Activated CD8-positive, alpha-beta memory T cell treated with anti-CD3 and anti-CD28 coated beads for 24 hours (primary cell): ENCODE data around the gene SOX8.
A peak's percentile ranks its signal among the peaks of the same experiment; 100 is the strongest.
"Not testable (repeated sequence)": the region's sequence is repeated elsewhere in the genome, so short reads cannot be mapped to it uniquely, and the experiment has no call there.

ENCODE experiments used
- DNase-seq: peaks from one replicate; pipeline ENCODE4 v3.0.0-alpha.2; 2020

The SOX8 gene

GRCh38 chr16:955766-956165, 25.8 kb upstream of the SOX8 start:
- DNase-seq: not testable (repeated sequence)

DNA sequence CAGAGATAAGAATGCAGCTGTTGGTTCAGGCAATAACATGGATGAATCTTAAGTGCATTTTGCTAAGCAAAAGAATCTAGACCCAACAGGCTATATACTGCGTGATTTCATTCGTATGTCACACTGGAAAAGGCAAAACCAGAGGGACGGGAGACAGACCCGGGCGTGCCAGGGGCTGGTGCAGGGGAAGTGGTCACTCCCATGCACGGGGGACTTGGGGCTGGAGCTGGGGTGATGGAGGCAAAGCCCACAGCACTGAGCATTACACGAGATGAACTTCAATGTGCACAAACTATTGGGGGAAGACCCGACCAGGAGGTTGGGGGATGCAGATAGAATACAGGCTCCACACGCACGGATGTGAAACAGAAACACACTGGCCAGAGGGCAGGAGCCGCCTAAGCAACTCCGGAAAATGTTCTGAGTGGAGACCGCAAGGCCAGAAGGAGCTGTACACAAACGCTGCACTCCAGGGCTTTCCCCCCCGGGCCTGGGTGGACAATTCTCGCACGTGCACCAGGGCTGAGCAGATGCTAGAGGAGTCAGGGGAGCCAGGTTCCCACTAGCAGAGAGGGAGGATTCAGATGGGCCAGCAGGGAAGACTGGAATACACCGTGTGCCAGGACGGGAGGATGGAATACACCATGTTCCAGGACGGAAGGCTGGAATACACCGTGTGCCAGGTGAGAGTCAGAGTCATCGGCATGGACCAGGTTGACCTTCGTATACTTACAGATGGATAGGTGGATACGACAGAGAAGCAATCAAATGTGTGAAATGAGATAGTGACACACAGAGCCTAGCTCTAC, 22.1 kb upstream of the SOX8 start:
- no peak for DNase-seq

GRCh38 chr16:962366-962765, 19.2 kb upstream of the SOX8 start:
- no peak for DNase-seq

DNA sequence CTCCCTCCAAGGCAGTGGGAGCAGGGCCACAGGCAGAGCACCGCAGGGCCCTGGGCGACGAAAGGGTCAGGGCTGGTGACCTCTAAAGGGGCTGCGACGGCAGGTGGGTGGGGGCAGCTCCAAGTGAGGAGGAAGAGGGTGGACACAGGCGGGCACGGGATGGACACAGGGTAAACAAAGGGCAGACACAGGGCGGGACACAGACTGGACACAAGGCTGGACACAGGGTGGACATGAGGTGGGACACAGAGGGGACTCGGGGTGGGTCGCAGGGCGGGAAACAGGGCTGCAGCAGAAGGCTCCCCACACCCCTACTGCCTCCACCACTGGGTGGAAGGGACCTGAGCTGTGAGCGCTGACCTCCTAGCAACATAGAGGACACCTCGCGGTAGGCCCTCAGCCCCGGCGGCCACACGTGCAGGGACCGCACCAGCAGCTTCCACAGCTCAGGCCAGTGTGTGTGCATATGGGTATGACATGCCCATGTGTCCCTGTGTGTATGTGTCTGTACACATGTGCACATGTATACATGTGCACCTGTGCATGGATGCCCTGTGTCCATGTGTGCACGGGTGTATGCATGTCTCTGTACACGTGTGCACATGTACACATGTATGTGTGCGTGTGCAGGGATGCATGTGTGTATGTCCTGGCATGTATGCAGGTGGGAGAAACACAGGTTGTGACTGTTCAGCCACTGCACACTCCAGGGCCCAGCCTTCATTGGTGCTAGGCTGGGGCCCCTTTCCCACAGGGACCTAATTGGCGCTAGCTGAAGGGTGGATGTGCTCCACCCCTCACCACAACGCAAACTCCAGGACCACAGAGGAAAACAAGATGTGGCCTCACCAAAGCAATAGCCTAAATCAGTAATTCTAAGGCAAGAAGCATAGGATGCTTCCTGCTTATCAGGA, 18.4 kb upstream of the SOX8 start:
- DNase-seq: no peak

DNA sequence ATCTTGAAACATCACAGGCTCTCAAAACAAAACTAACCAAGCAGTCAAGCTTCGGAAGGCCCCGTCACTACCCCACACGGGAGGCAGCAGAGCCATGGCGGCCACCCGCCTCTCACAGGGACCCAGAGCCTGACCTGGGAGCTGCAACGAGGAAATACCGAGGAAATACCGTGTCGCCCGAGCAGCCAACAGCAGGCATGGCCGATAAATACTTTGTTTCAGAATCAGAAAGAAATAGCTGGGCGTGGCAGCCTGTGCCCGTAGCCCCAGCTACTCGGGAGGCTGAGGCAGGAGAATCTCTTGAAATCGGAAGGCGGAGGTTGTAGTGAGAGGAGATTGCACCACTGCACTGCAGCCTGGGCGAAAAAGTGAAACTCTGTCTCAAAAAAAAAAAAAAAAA, 17.7 kb upstream of the SOX8 start:
- no peak for DNase-seq

- DNase-seq: no peak
Measured at GRCh38 chr16:964356-965035, 17.1 kb upstream of the SOX8 start.

DNA sequence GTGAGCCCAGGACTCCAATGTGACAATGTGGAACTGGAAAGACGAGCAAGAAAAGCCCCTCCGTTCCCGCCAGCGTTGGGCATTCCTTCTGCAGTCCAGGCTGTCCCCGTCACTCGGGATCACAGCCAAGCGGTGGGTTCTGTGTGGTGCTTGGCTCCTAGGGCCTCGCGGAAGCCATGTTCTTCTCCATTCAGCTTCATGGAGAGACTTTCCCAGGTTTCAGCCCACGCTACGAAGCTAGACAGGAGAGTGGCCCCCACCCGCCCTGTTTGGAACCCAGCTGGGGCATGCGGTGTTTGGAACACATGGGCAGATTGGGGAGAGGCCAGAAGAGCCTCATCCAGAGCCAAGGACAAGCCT, 16.6 kb upstream of the SOX8 start:
- no peak for DNase-seq

- DNase-seq: no peak
Measured at GRCh38 chr16:965487-965886, 16.1 kb upstream of the SOX8 start.

- no peak for DNase-seq
Measured at GRCh38 chr16:966035-966434, 15.5 kb upstream of the SOX8 start.

DNA sequence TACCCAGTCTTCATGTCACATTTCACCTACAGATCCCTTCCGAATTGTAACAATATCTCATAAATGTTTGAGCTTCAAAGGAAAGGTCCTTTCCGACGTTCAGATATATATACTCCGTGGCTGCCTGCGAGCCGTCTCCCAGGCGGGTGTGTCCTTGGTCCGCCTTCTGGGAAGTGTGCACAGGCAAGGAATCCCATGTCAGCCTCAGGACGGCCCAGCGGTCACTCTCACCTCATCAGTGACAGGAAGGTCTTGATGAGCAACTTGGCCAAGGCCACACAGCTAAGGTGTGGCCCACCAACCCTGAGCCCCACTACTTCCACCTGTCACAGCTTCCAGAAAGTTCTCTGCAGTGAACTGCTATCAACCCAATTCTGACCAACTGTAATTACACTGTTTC, 15.1 kb upstream of the SOX8 start:
- no peak for DNase-seq

GRCh38 chr16:967077-967541, 14.5 kb upstream of the SOX8 start:
- DNase-seq: no peak

DNA sequence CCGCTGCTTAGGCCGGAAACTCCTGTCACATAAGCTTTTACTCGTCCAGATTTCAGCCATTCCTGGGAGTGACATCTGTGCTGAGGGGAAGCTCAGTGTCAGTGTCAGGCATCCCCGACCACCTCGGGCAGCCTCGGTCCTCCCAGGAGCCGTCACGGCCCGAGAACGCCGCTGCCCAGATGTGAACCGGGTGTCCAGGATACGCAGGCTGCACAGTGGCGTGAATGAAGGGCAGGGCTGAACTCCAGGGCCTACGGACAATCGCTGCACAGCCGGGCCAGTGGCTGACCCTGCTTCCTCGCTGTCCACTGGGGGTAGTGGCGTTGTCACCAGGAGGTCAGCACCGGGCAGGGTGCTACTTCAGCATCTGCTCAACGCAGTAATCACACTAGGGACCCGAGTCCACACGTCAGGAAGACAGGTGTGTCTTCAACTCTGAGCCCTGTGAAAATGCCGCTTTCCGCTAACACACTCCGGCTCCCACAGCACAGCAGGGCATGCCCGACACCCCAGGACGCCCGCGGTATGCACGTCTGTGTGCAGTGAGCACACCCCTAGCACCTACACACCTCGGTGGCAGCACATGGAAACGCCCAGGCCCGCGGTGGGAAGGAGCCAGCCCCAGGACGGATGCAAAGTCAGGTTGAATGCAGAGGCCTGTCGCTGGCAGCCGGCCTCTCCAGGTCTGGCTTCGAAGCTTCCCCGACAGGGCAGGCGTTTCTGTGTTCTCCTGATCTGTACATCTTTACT, 13.8 kb upstream of the SOX8 start:
- DNase-seq: no peak

- no peak for DNase-seq
Measured at GRCh38 chr16:968620-969019, 12.9 kb upstream of the SOX8 start.

- peak; percentile 73 for DNase-seq
Measured at GRCh38 chr16:969508-970385, 11.8 kb upstream of the SOX8 start.

DNA sequence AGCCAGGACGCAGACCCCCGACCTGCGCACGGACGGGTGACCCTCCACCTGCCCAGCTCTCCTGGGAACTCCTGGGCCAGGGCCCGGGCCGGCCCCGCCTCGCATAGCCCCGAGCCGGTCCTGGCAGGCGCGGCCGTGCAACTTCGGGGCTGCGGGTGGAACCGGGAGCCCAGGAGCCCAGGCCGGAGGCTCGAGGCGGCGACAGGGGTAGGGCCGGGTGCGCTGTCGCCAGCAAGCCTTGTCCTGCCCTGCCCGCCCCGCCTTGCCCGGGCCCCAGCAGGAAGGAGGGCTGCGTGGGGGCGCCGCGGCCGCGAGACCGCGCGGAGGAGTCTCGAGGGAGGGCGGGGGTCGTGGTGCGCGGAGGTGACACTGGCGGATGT, 11.2 kb upstream of the SOX8 start:
- no peak for DNase-seq

- peak; percentile 97 for DNase-seq
Measured at GRCh38 chr16:970766-971581, 10.6 kb upstream of the SOX8 start, which contains the start of gene LMF1. Gene LMF1, minus strand, starts transcription at chr16:970984. Its CDS starts 4 bp downstream, at chr16:970980.

DNA sequence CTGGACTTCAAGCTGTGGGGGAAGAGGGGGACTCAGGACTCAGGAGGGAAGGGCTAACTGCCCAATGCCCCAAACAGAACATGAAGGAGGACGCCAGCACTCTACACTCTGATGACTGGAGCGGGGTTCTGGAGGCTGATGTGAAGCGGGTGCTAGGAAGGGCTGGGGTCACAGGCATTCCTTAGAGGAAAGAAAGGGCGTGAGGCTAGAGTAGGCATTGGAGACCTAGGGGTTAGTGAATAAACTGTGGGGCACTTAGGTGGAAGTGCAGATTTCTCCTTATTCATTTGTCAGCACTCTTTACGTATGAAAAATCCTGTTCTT, 10.0 kb upstream of the SOX8 start:
- DNase-seq: no peak

- no peak for DNase-seq
Measured at GRCh38 chr16:971981-972315, 9.6 kb upstream of the SOX8 start.

DNA sequence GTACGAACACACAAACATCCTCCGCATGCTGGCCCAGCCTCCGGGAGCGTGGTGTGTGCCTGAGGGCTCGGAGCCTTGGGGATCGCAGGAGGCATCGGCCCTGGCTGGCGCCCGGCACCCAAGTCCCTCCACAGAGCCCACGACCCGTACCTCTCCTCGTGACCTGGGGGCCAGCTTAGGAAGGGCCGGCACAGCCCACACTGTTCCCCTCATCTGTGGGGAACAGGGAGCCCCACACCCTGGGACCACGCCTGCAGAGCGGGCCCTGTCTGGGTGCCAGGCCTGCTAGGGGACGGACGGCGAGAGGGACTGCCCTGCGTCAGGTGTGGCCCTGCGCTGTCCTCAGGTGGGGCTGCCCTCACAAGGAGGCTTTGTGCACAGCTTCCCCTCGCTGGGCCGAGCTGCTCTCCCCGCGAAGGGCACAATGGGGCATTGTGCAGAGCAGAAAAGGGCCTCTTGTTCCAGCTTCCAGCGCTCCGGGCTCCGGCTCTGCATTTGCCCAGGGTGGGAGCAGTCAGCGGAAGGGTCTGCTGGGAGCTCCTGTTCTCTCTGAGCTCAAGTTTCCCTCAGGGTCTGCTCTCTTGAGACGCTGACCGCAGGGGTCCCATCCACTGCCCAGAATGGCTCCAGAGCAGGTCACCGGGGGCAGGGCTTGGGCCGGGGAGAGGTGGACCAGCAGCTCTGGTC, 9.1 kb upstream of the SOX8 start:
- no peak for DNase-seq

- no peak for DNase-seq
Measured at GRCh38 chr16:973366-973765, 8.2 kb upstream of the SOX8 start.
